GM23338 (cell line): Measurements from ENCODE around the gene NUPR1. TPM values are rescaled to one million over a fixed set of nuclear protein-coding genes. Genes with fewer than 3 reads are reported as not detected.

ENCODE experiments used
- ATAC-seq: fragments of 200-7000 bp; cut with Tn5 transposase; 3 replicates; pipeline ENCODE4 v1.9.1; 2020
- DNase-seq: peaks from one replicate; pipeline ENCODE4 v3.0.0-alpha.2; 2015; ENCODE audit warnings: low spot score
- H2AFZ ChIP-seq: fragments of 200-600 bp; sonication (generic); 2 replicates; pipeline ENCODE4 v1.8.0; 2016; ENCODE audit warnings: antibody characterized with exemption, mild to moderate bottlenecking, moderate library complexity
- H3F3A ChIP-seq: fragments of 200-600 bp; sonication (generic); replicated peaks from 2 replicates; pipeline ENCODE4 v1.8.0; 2017; ENCODE audit warnings: antibody characterized with exemption, mixed run types, low read depth
- H3K27ac ChIP-seq: fragments of 200-600 bp; sonication (generic); 2 replicates; pipeline ENCODE4 v1.6.1; 2016; ENCODE audit warnings: low read depth
- H3K27me3 ChIP-seq: fragments of 200-600 bp; sonication (generic); 2 replicates; pipeline ENCODE4 v1.8.0; 2016; ENCODE audit warnings: mild to moderate bottlenecking, mixed run types, moderate library complexity; ENCODE audit not compliant: insufficient read depth
- H3K36me3 ChIP-seq: fragments of 200-600 bp; sonication (generic); 2 replicates; pipeline ENCODE4 v1.8.0; 2016; ENCODE audit warnings: mild to moderate bottlenecking; ENCODE audit not compliant: insufficient read depth
- H3K4me1 ChIP-seq: fragments of 200-600 bp; sonication (generic); 2 replicates; pipeline ENCODE4 v1.8.0; 2016; ENCODE audit warnings: mild to moderate bottlenecking, moderate library complexity; ENCODE audit not compliant: insufficient read depth
- H3K4me2 ChIP-seq: fragments of 200-600 bp; sonication (generic); 2 replicates; pipeline ENCODE4 v1.7.1; 2017; ENCODE audit warnings: mixed run types
- H3K4me3 ChIP-seq: fragments of 200-600 bp; sonication (generic); 2 replicates; pipeline ENCODE4 v1.6.1; 2016; ENCODE audit warnings: mixed run types
- H3K79me2 ChIP-seq: fragments of 200-600 bp; sonication (generic); replicated peaks from 2 replicates; pipeline ENCODE4 v1.8.0; 2017; ENCODE audit warnings: mild to moderate bottlenecking; ENCODE audit not compliant: insufficient read depth
- H3K9me2 ChIP-seq: fragments of 200-600 bp; sonication (generic); 2 replicates; pipeline ENCODE4 v1.8.0; 2017; ENCODE audit not compliant: insufficient read depth
- H4K20me1 ChIP-seq: fragments of 200-600 bp; sonication (generic); replicated peaks from 2 replicates; pipeline ENCODE4 v1.8.0; 2017; ENCODE audit warnings: mild to moderate bottlenecking; ENCODE audit not compliant: insufficient read depth
- H3K27ac Mint-ChIP-seq: 2 replicates; pipeline ENCODE4 v1.8.0; 2020; ENCODE audit warnings: inconsistent platforms, mild to moderate bottlenecking, moderate library complexity, mixed read lengths
- H3K27me3 Mint-ChIP-seq: 3 replicates; pipeline ENCODE4 v1.8.0; 2022; ENCODE audit warnings: low read depth, mild to moderate bottlenecking, moderate library complexity, mixed read lengths, inconsistent platforms; ENCODE audit not compliant: insufficient read depth, poor library complexity
- H3K36me3 Mint-ChIP-seq: 3 replicates; pipeline ENCODE4 v1.8.0; 2021; ENCODE audit warnings: low read depth, mild to moderate bottlenecking, inconsistent platforms, moderate library complexity, mixed read lengths
- H3K4me1 Mint-ChIP-seq: 3 replicates; pipeline ENCODE4 v1.8.0; 2020; ENCODE audit warnings: mild to moderate bottlenecking, inconsistent platforms, mixed read lengths
- H3K4me3 Mint-ChIP-seq: 3 replicates; pipeline ENCODE4 v1.8.0; 2021; ENCODE audit warnings: moderate library complexity, mild to moderate bottlenecking, inconsistent platforms, mixed read lengths
- H3K9me3 Mint-ChIP-seq: 3 replicates; pipeline ENCODE4 v1.8.0; 2020; ENCODE audit warnings: moderate library complexity, mild to moderate bottlenecking, inconsistent platforms, mixed read lengths
- CREB1 ChIP-seq: fragments of 250-450 bp; sonication (Bioruptor Pico); IDR thresholded peaks from 2 replicates; pipeline ENCODE4 v1.5.0; 2020; ENCODE audit warnings: low read depth, mild to moderate bottlenecking, moderate library complexity
- CTCF ChIP-seq, 2 experiments: fragments of 200-600 bp in 1 of 2; sonication (generic) in 1 of 2; conservative IDR thresholded peaks; 2 replicates each; pipeline versions ENCODE4 v1.5.1 to v1.6.1; 2016 to 2017; ENCODE audit warnings: antibody characterized with exemption in 2 of 2, low read depth in 2 of 2, mild to moderate bottlenecking in 2 of 2, moderate library complexity in 1 of 2
- EZH2 ChIP-seq: fragments of 200-600 bp; sonication (generic); IDR thresholded peaks from one replicate; pipeline ENCODE4 v1.8.0; 2017; ENCODE audit warnings: antibody characterized with exemption, mild to moderate bottlenecking, low read depth; ENCODE audit not compliant: unreplicated experiment
- EZH2phosphoT487 ChIP-seq: fragments of 200-600 bp; sonication (generic); IDR thresholded peaks from one replicate; pipeline ENCODE4 v1.8.1; 2018; ENCODE audit warnings: antibody characterized with exemption; ENCODE audit not compliant: unreplicated experiment
- JUNB ChIP-seq: IDR thresholded peaks from one replicate; pipeline ENCODE4 v1.6.1; 2016; ENCODE audit warnings: antibody characterized with exemption; ENCODE audit not compliant: unreplicated experiment
- NANOG ChIP-seq: IDR thresholded peaks from 2 replicates; pipeline ENCODE4 v1.6.1; 2016; ENCODE audit warnings: antibody characterized with exemption, borderline replicate concordance
- POLR2AphosphoS5 ChIP-seq: IDR thresholded peaks from 2 replicates; pipeline ENCODE4 v1.6.1; 2016; ENCODE audit warnings: antibody characterized with exemption, low read depth
- ZNF331 ChIP-seq: fragments of 250-450 bp; sonication (Bioruptor Pico); IDR thresholded peaks from 2 replicates; pipeline ENCODE4 v1.5.0; 2020; ENCODE audit warnings: low read depth, mild to moderate bottlenecking, moderate library complexity
- polyA plus RNA-seq: library from polyadenylated mRNA; unstranded; fragments of >200 nt; fragmentation: Nextera tagmentation; extraction: Ambion mirVana; gene quantifications from 2 replicates; pipeline ENCODE4 v1.2.1, GENCODE V29; 2016
- total RNA-seq: library from RNA; depleted of rRNA; stranded (reverse); fragments of >200 nt; shearing (Covaris generic); gene quantifications from 2 replicates; pipeline ENCODE4 v1.2.3, GENCODE V29; 2014
- TF ChIP-seq, protein P1 (sequence below): IDR thresholded peaks from 2 replicates; pipeline ENCODE4 v1.6.1; 2016; ENCODE audit warnings: antibody characterized with exemption
- TF ChIP-seq, protein P2 (sequence below): fragments of 250-450 bp; sonication (Bioruptor Pico); IDR thresholded peaks from 2 replicates; pipeline ENCODE4 v1.5.0; 2020; ENCODE audit warnings: mild to moderate bottlenecking, moderate library complexity

The NUPR1 gene
- total and polyA plus RNA-seq, 2 experiments from 2014 or later = 0.03 to 0.48 TPM

DNA sequence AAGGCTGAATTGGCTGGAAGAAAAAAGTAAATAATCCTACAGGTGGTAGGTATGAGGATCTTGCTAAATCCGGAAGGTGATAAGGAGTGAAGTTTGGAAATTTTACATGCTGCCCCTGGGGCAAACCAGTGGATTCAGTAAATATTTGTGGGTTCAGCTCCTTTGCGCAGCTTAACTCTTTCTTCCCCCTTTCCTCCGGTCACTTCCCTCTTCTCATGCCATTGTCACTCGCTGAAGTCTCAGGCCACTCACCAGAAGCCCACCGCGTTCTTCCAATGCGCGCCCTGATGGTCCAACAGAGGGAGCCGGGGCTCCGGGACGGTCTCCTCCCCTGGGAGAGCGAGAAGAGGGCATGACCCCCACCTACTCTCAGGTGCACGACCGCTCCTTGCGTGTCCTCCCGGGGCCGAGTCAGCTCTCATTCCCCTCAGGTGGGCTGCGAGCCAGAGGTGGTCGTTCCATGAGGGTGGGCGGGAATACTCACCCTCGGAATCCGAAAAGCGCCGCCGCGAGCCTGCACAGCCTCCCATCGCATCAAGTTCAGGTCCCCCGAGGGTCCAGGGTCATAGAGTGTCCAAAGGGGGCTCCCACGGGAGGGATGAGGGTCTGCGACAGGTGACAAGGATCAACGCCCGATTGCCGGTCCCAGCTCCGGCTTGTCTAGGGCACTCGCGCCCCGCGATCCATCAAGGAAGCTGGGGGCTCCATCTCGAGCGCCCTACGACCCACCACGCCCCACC lies 47.4 kb downstream of the NUPR1 start (continued):
- TF ChIP-seq CTCF (conservative IDR thresholded peaks at IDR 0.05; ENCODE audit: low read depth in 2 of 2) (peak in 1 of 2 experiments; percentile 39; a peak in 2 of 4 replicates), ZNF331 (no peak)

GRCh38 chr16:28486266-28486665 lies 52.5 kb downstream of the NUPR1 start:
- Mint-ChIP-seq H3K36me3 (peaks cover 6% of the 10 kb centered on the region; the same call in 2 of the 3 replicates), H3K27me3 (peaks cover 6% of the 10 kb centered on the region), H3K27ac (no peak overlapping the region), H3K4me1 (no peaks in the 10 kb centered on the region), H3K4me3 (no peak overlapping the region), H3K9me3 (no peaks in the 10 kb centered on the region)
- Histone ChIP-seq H3F3A (no peaks in the 10 kb centered on the region), H3K36me3 (no peaks in the 10 kb centered on the region), H3K4me3 (no peak overlapping the region), H4K20me1 (no peaks in the 10 kb centered on the region), H3K27me3 (no peaks in the 10 kb centered on the region), H3K27ac (no peak overlapping the region), H3K4me1 (no peaks in the 10 kb centered on the region; the same call in 1 of the 2 replicates), H3K9me2 (no peaks in the 10 kb centered on the region), H2AFZ (no peak overlapping the region), H3K4me2 (no peak overlapping the region), H3K79me2 (no peaks in the 10 kb centered on the region)
- ATAC-seq (no peak), DNase-seq (no peak)
- TF ChIP-seq CREB1 (CRISPR knock-in tag) (no peak), EZH2phosphoT487 (no peak), ZNF331 (no peak), CTCF (conservative IDR thresholded peaks at IDR 0.05; ENCODE audit: low read depth in 2 of 2) (no peak), JUNB (no peak), NANOG (no peak), POLR2AphosphoS5 (no peak), EZH2 (no peak)
- TF ChIP-seq, protein P1, sequence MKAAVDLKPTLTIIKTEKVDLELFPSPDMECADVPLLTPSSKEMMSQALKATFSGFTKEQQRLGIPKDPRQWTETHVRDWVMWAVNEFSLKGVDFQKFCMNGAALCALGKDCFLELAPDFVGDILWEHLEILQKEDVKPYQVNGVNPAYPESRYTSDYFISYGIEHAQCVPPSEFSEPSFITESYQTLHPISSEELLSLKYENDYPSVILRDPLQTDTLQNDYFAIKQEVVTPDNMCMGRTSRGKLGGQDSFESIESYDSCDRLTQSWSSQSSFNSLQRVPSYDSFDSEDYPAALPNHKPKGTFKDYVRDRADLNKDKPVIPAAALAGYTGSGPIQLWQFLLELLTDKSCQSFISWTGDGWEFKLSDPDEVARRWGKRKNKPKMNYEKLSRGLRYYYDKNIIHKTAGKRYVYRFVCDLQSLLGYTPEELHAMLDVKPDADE = no peak
- TF ChIP-seq, protein P2, sequence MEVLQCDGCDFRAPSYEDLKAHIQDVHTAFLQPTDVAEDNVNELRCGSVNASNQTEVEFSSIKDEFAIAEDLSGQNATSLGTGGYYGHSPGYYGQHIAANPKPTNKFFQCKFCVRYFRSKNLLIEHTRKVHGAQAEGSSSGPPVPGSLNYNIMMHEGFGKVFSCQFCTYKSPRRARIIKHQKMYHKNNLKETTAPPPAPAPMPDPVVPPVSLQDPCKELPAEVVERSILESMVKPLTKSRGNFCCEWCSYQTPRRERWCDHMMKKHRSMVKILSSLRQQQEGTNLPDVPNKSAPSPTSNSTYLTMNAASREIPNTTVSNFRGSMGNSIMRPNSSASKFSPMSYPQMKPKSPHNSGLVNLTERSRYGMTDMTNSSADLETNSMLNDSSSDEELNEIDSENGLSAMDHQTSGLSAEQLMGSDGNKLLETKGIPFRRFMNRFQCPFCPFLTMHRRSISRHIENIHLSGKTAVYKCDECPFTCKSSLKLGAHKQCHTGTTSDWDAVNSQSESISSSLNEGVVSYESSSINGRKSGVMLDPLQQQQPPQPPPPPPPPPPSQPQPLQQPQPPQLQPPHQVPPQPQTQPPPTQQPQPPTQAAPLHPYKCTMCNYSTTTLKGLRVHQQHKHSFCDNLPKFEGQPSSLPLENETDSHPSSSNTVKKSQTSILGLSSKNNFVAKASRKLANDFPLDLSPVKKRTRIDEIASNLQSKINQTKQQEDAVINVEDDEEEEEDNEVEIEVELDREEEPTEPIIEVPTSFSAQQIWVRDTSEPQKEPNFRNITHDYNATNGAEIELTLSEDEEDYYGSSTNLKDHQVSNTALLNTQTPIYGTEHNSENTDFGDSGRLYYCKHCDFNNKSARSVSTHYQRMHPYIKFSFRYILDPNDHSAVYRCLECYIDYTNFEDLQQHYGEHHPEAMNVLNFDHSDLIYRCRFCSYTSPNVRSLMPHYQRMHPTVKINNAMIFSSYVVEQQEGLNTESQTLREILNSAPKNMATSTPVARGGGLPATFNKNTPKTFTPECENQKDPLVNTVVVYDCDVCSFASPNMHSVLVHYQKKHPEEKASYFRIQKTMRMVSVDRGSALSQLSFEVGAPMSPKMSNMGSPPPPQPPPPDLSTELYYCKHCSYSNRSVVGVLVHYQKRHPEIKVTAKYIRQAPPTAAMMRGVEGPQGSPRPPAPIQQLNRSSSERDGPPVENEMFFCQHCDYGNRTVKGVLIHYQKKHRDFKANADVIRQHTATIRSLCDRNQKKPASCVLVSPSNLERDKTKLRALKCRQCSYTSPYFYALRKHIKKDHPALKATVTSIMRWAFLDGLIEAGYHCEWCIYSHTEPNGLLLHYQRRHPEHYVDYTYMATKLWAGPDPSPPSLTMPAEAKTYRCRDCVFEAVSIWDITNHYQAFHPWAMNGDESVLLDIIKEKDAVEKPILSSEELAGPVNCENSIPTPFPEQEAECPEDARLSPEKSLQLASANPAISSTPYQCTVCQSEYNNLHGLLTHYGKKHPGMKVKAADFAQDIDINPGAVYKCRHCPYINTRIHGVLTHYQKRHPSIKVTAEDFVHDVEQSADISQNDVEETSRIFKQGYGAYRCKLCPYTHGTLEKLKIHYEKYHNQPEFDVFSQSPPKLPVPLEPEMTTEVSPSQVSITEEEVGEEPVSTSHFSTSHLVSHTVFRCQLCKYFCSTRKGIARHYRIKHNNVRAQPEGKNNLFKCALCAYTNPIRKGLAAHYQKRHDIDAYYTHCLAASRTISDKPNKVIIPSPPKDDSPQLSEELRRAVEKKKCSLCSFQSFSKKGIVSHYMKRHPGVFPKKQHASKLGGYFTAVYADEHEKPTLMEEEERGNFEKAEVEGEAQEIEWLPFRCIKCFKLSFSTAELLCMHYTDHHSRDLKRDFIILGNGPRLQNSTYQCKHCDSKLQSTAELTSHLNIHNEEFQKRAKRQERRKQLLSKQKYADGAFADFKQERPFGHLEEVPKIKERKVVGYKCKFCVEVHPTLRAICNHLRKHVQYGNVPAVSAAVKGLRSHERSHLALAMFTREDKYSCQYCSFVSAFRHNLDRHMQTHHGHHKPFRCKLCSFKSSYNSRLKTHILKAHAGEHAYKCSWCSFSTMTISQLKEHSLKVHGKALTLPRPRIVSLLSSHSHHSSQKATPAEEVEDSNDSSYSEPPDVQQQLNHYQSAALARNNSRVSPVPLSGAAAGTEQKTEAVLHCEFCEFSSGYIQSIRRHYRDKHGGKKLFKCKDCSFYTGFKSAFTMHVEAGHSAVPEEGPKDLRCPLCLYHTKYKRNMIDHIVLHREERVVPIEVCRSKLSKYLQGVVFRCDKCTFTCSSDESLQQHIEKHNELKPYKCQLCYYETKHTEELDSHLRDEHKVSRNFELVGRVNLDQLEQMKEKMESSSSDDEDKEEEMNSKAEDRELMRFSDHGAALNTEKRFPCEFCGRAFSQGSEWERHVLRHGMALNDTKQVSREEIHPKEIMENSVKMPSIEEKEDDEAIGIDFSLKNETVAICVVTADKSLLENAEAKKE = no peak
